Measurements from ENCODE around the gene LENG9. TPM values are rescaled to one million over a fixed set of nuclear protein-coding genes. Genes with fewer than 3 reads are reported as not detected.
A peak's percentile ranks its signal among the peaks of the same experiment; 100 is the strongest.

Gene LENG9
- total and polyA plus RNA-seq, 8 donors: 1.3 to 14.5 (median 7.1) TPM

- intact Hi-C loops (cut with DNase I; ENCODE audit: low total_unique reads): no loop called here
- H3K36me3 ChIP-seq: no peaks in the 10 kb centered on the region
- 19 to 55% (median 26%) methylated on average over 2 to 10 of the region's 10 CpGs for WGBS, 5 donors
- H3K9me3 ChIP-seq: no peaks in the 10 kb centered on the region
- no peak for TF ChIP-seq POLR2AphosphoS5 (IDR thresholded peaks at IDR 0.05)
- TF ChIP-seq POLR2A (IDR thresholded peaks at IDR 0.05): no peak
- no peak for TF ChIP-seq CTCF (IDR thresholded peaks at IDR 0.05)
- TF ChIP-seq EP300 (IDR thresholded peaks at IDR 0.05): no peak
- no peak for DNase-seq
- peaks cover 0 to 32% (median 17%) of the 10 kb centered on the region in 4 donors for H3K4me1 ChIP-seq
- no peak overlapping the region for H3K4me3 ChIP-seq
- H3K27ac ChIP-seq: peak overlapping the region in 1 of 5 donors; percentile 22
- peaks cover 25 to 100% (median 70%) of the 10 kb centered on the region in 3 donors for H3K27me3 ChIP-seq
Measured at GRCh38 chr19:54420068-54420382, 43.6 kb downstream of the LENG9 start.

GRCh38 chr19:54418930-54419800 is 44.4 kb downstream of the LENG9 start:
- H3K4me3 ChIP-seq: no peak overlapping the region
- no peak overlapping the region for H3K27ac ChIP-seq
- DNase-seq: peak in 1 of 2 donors; percentile 11
- no peak for TF ChIP-seq POLR2A (IDR thresholded peaks at IDR 0.05)
- no peak for TF ChIP-seq EP300 (IDR thresholded peaks at IDR 0.05)
- no peak for TF ChIP-seq CTCF (IDR thresholded peaks at IDR 0.05)
- TF ChIP-seq POLR2AphosphoS5 (IDR thresholded peaks at IDR 0.05): no peak
- H3K27me3 ChIP-seq: peaks cover 34 to 100% (median 78%) of the 10 kb centered on the region in 3 donors
- peaks cover 0 to 32% (median 18%) of the 10 kb centered on the region in 4 donors for H3K4me1 ChIP-seq
- intact Hi-C loops (cut with DNase I; ENCODE audit: low total_unique reads): no loop called here
- WGBS, 5 donors: 80 to 85% (median 81%) methylated on average over 21 to 26 of the region's 26 CpGs
- H3K9me3 ChIP-seq: no peaks in the 10 kb centered on the region
- H3K36me3 ChIP-seq: no peaks in the 10 kb centered on the region

- Histone ChIP-seq H3K27ac (no peak overlapping the region), H3K9me3 (no peaks in the 10 kb centered on the region), H3K36me3 (no peaks in the 10 kb centered on the region), H3K27me3 (peaks cover 34 to 94% (median 78%) of the 10 kb centered on the region in 3 donors), H3K4me3 (no peak overlapping the region), H3K4me1 (peaks cover 0 to 32% (median 18%) of the 10 kb centered on the region in 4 donors)
- peak in 1 of 2 donors; percentile 71 for DNase-seq
- intact Hi-C loops (cut with DNase I; ENCODE audit: low total_unique reads): no loop called here
- WGBS, 5 donors: 13 to 30% (median 19%) methylated on average over 16 to 25 of the region's 25 CpGs
- no peak for TF ChIP-seq POLR2A (IDR thresholded peaks at IDR 0.05)
- no peak for TF ChIP-seq POLR2AphosphoS5 (IDR thresholded peaks at IDR 0.05)
- TF ChIP-seq EP300 (IDR thresholded peaks at IDR 0.05): no peak
- no peak for TF ChIP-seq CTCF (IDR thresholded peaks at IDR 0.05)
Measured at GRCh38 chr19:54418030-54418929, 45.3 kb downstream of the LENG9 start.

All from stomach (tissue), 9 donors.